ENCODE data around the gene LBP.

GRCh38 chr20:38308047-38308438 lies 38.2 kb upstream of the LBP start:
- no peak for TF ChIP-seq CTCF (IDR thresholded peaks at IDR 0.05; ENCODE audit: poor library complexity, severe bottlenecking)
- no peak for TF ChIP-seq EZH2 (IDR thresholded peaks at IDR 0.05; ENCODE audit: borderline replicate concordance, insufficient read depth, low read length, poor library complexity, severe bottlenecking)
- TF ChIP-seq EP300 (conservative IDR thresholded peaks at IDR 0.05; ENCODE audit: poor library complexity, severe bottlenecking), result no peak
- TF ChIP-seq SMC3 (conservative IDR thresholded peaks at IDR 0.05; ENCODE audit: poor library complexity), result no peak
- TF ChIP-seq POLR2AphosphoS5 (IDR thresholded peaks at IDR 0.05), result no peak
- TF ChIP-seq TAF1 (IDR thresholded peaks at IDR 0.05; ENCODE audit: low read depth), result no peak
- no peak for TF ChIP-seq MXI1 (conservative IDR thresholded peaks at IDR 0.05; ENCODE audit: poor library complexity, severe bottlenecking)
- no peak for TF ChIP-seq REST (IDR thresholded peaks at IDR 0.05; ENCODE audit: borderline replicate concordance)
- TF ChIP-seq RAD21 (conservative IDR thresholded peaks at IDR 0.05), result no peak

Data from neural cell (in vitro differentiated cells).